Brain microvascular endothelial cell (primary cell): ENCODE measurements around the gene NDUFS6.

Experiments used
- DNase-seq: peaks from one replicate; pipeline ENCODE4 v3.0.0-alpha.2; 2020
- H3K27ac ChIP-seq: fragments of 250-450 bp; sonication (Bioruptor Pico); 2 replicates; pipeline ENCODE4 v1.5.1; 2020; ENCODE audit warnings: mild to moderate bottlenecking, moderate library complexity
- H3K27me3 ChIP-seq: fragments of 250-450 bp; sonication (Bioruptor Pico); replicated peaks from 2 replicates; pipeline ENCODE4 v1.5.1; 2020; ENCODE audit warnings: mild to moderate bottlenecking
- H3K36me3 ChIP-seq: fragments of 250-450 bp; sonication (Bioruptor Pico); replicated peaks from 2 replicates; pipeline ENCODE4 v1.5.1; 2020; ENCODE audit warnings: mild to moderate bottlenecking
- H3K4me3 ChIP-seq: 2 replicates; pipeline ENCODE4 v1.5.1; 2011; ENCODE audit warnings: low read depth, mild to moderate bottlenecking, control low read depth, low read length, moderate library complexity
- CTCF ChIP-seq: IDR thresholded peaks from 2 replicates; pipeline ENCODE4 v1.5.1; 2011; ENCODE audit warnings: low read depth, mild to moderate bottlenecking, moderate library complexity, low read length, control low read depth, inconsistent platforms; ENCODE audit errors: missing control alignments
- in situ Hi-C: cut with HindIII; loops from 2 replicates; pipeline ENCODE4 v1.10.0; 2017; ENCODE audit warnings: low sequenced_read_pairs, low pct_ligation_motif_present

The NDUFS6 gene

GRCh38 chr5:1817261-1818043 lies 16.2 kb downstream of the NDUFS6 start:
- in situ Hi-C loops: no loop called here
- Histone ChIP-seq H3K27ac (no peak overlapping the region), H3K36me3 (peaks cover 66% of the 10 kb centered on the region), H3K4me3 (no peak overlapping the region), H3K27me3 (no peaks in the 10 kb centered on the region)
- no peak for DNase-seq
- no peak for TF ChIP-seq CTCF

- Histone ChIP-seq H3K27ac (no peak overlapping the region), H3K4me3 (no peak overlapping the region), H3K36me3 (peaks cover 56% of the 10 kb centered on the region), H3K27me3 (no peaks in the 10 kb centered on the region)
- DNase-seq: no peak
- TF ChIP-seq CTCF: no peak
- in situ Hi-C loops: no loop called here
These were observed 17.6 kb downstream of the NDUFS6 start for GRCh38 chr5:1818784-1819183.

GRCh38 chr5:1819458-1819857 lies 18.3 kb downstream of the NDUFS6 start:
- no peaks in the 10 kb centered on the region for H3K27me3 ChIP-seq
- H3K36me3 ChIP-seq: peaks cover 50% of the 10 kb centered on the region
- no peak overlapping the region for H3K27ac ChIP-seq
- no peak overlapping the region for H3K4me3 ChIP-seq
- DNase-seq: no peak
- in situ Hi-C loops: no loop called here
- TF ChIP-seq CTCF: no peak

GRCh38 chr5:1820381-1820780 lies 19.2 kb downstream of the NDUFS6 start:
- no peak for DNase-seq
- Histone ChIP-seq H3K4me3 (no peak overlapping the region), H3K27ac (no peak overlapping the region), H3K36me3 (peaks cover 40% of the 10 kb centered on the region), H3K27me3 (no peaks in the 10 kb centered on the region)
- no peak for TF ChIP-seq CTCF
- in situ Hi-C loops: no loop called here

- H3K27ac ChIP-seq: no peak overlapping the region
- no peaks in the 10 kb centered on the region for H3K27me3 ChIP-seq
- no peak for DNase-seq
- H3K36me3 ChIP-seq: peaks cover 35% of the 10 kb centered on the region
- H3K4me3 ChIP-seq: no peak overlapping the region
- no peak for TF ChIP-seq CTCF
- in situ Hi-C loops: no loop called here
These were observed 19.7 kb downstream of the NDUFS6 start for GRCh38 chr5:1820926-1821325.

GRCh38 chr5:1821862-1822261 lies 20.7 kb downstream of the NDUFS6 start:
- in situ Hi-C loops: no loop called here
- H3K4me3 ChIP-seq: no peak overlapping the region
- H3K36me3 ChIP-seq: peaks cover 29% of the 10 kb centered on the region
- no peaks in the 10 kb centered on the region for H3K27me3 ChIP-seq
- TF ChIP-seq CTCF: no peak
- DNase-seq: no peak
- H3K27ac ChIP-seq: no peak overlapping the region
